Epithelial cell of prostate (primary cell): ENCODE results near the gene GRIA1.

Experiments used
- DNase-seq: peaks from one replicate; pipeline ENCODE4 v3.0.0-alpha.2; 2011; ENCODE audit warnings: low read depth, low spot score
- H3K27ac ChIP-seq: fragments of 450-650 bp; 2 replicates; pipeline ENCODE4 v1.5.1; 2017; ENCODE audit warnings: mild to moderate bottlenecking

Gene GRIA1

DNA sequence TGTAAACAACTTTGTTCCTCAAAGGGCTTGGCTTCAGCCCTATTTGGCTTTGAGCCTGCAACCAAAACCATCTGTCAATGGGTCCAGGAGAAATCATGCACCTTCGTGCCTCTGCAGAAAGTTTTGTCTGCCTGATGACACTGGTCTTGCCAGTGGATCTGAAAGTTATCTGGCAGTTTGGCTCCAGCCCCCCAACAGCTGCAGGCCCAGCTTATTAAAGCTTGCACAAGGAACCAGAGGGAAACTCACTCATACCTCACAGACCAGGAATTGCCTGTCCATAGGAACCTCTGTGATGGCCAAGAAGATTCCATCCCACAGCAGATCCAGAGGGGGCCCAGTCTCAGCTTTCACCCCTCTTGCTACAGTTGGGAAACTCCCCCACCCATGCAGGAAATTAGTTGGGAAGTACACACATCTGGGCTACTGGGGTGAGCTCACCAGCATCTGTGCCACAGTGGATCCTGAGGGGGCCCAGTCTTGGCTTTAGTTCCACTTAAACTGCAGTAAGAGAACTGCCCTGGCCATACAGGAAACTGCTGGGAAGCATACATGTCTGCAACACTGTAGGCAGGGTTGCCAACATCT is 265.5 kb downstream of the GRIA1 start:
- H3K27ac ChIP-seq: no peak overlapping the region
- no peak for DNase-seq

DNA sequence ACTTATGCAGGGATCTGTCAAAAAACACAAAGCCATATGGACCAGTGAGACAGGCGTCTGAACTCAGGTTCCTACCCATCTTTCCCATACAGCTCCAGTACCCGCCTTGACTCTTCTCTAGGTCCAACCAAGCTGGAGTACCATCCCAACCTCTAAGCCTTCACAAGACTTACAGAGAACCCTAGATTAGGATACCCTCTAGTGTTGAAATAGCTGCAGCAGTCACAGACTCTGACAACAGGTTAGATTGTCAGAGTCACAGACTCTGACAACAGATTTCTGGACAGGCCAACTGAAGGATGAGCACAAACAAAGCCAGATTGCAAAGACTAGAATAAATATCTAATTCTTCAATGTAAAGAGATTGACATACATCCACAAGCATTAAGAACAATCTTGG is 266.1 kb downstream of the GRIA1 start:
- H3K27ac ChIP-seq: no peak overlapping the region
- DNase-seq: no peak

DNA sequence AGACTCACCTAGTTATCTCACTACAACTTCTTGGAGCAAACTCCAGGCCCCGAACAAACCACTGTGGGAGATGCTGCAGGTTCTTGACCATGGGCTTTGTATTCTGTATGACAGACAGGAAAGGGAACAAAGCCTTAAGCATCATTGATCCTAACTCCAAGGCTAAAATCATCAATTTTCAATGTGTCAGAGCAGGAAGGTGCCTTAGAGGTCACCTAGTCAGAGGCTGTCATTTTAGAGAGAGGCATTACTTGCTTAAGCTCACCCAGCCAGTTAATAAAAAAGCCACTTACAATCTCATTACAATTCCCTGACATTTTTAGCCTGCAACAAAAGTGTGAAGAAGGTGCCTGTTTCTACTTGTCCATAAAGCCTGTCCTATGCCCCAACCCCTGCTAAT is 275.5 kb downstream of the GRIA1 start:
- H3K27ac ChIP-seq: no peak overlapping the region
- DNase-seq: no peak

DNA sequence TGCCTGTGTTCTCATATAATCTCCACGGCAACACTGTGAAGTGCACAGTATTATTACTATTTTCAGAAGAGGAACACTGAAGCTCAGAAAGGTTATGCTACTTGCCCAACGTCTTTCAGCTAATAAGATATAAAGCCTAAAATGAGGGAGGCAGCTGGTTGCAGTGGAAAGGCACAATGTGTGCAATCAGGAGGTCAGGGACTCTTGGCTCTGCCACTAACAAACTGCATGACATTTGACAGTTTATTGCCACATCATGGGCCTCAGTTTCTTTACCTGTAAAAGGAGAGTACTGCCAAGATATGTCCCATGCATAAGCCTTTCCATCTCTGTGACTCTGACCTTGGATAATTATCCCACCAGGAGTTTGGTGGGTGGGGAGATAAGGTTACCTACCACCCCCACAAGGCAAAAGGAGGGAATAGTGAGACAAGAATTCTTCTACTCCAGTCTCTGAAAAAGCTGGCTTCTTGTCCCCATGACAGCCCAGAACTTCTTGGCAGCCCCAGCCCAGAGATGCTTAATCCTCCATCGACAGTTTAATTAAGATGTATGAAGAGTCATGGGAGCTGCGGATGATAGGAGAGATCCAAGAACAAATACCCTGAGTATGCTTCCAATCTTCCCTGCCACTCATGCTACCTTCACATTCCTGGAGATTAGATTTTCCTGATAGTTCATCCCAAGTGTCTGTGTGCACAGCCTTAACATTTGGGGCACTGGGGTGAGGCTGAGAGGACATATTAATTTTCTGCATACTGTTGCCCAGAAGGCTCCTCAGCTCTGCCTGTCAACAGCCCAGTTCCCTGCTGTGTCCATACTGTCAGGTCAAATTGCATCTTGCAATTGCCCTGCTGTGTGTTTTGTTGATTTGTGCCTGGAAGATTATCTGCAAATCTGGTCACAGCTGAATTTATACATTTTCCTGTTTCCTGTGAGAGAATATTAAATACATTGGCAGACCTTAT is 277.0 kb downstream of the GRIA1 start:
- no peak for DNase-seq
- no peak overlapping the region for H3K27ac ChIP-seq

DNA sequence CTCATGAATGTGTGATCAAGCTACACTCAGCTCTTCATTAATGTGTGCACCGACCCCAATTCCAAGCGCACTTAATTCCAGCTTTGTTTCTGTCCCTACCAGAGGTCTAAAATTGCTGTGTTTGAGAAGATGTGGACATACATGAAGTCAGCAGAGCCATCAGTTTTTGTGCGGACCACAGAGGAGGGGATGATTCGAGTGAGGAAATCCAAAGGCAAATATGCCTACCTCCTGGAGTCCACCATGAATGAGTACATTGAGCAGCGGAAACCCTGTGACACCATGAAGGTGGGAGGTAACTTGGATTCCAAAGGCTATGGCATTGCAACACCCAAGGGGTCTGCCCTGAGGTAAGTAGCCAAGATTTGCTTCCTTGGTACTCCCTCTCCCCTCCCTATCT is 279.6 kb downstream of the GRIA1 start:
- H3K27ac ChIP-seq: no peak overlapping the region
- no peak for DNase-seq

DNA sequence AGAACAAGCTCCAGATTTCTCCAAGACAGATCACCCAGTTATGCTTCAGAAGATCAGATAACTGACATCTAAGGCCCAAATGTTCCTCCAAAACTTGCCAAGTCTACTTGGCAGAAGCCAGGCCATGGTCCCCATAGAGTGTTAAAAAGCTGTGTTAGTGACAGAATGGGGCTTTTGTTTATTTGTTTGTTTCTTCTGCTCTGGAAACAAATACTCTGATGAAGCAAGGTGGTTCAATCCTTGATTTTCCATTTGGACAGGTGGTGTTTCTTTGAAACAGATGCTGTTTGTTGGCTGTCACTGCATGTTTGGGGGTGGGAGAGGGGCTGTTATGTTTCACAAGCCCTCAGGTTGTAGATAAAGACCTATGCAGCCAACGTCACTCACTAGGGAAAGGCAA is 284.2 kb downstream of the GRIA1 start:
- DNase-seq: no peak
- H3K27ac ChIP-seq: no peak overlapping the region

DNA sequence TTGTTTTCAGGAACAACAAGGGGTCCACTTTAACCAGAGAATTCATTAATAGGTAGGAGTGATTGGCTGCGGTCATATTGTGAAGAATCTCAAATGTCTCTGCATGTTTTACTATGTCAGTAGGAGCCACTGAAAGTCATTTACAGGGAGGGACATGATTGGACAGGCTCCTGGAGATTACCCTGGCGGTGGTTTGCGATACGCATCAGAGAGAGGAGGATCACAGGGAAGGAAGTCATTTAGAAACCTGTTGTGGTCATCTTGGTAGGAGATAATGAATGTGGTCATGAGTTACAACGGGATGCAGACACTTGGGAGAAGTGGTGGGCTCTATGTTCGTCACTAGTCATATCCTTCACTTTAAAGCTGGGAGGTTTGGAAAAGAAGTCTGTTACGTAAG is 285.5 kb downstream of the GRIA1 start:
- no peak for DNase-seq
- no peak overlapping the region for H3K27ac ChIP-seq

DNA sequence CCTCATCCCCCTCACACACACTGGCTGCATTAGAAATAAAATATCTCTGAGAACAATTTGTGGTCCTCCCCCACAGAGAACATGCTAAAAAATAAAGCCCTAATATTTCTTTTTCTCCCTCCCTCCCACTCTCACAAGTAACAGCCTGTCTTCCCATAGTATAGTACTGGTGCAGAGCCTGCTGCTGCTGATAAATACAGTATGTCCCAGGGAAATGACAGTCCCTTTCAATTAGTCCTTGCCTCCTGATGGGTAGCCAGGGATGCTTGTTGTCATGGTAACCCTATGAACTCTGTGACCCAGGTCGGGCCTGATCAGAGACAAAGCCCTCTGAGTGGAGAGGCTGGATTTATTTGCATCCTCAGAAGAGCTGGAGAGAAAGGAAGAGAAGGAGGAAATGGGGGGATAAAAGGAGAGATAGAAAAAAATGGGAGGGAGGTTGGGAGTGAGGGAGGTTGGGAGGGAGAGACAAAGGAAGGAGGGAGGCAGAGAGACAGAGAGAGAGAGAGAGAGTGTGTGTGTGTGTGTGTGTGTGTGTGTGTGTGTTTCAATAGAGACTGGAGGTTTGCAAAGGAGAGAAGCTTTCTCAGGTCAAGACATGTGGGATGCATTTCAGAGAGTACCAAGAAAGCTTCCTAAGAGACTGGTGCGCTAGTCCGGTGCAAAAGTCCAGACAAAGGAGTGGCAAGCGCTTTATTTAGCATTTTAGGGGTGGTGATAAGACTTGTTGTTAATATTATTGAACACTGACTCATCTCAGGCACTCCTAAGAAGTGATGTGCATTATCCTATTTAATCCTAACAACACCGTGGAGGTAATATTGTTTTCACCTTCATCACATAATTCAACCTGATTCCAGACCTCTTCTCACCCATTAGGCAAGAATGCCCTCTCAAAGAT is 287.5 kb downstream of the GRIA1 start:
- no peak for DNase-seq

DNA sequence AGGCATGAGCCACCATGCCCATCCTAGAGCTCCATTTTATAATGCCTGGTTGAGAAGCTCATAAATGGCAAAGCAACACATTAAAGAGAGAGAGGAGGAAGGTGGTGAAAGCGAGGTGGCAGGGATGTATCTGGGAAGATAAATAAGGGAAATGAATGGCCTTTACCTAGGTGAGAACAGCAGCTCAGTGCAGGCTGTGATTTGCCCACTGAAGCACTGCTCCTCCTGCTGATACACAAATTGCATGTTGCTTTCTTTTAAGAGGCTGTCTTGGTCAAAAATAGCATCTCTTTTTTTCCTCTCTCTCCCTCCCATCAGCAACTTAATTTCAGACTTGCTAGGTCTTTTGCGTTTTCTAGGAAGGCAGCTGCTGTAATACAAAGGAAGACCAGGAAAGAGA is 289.4 kb downstream of the GRIA1 start:
- no peak overlapping the region for H3K27ac ChIP-seq
- no peak for DNase-seq

More for the DNA sequence above, 287.5 kb downstream of the GRIA1 start:
- H3K27ac ChIP-seq: no peak overlapping the region

DNA sequence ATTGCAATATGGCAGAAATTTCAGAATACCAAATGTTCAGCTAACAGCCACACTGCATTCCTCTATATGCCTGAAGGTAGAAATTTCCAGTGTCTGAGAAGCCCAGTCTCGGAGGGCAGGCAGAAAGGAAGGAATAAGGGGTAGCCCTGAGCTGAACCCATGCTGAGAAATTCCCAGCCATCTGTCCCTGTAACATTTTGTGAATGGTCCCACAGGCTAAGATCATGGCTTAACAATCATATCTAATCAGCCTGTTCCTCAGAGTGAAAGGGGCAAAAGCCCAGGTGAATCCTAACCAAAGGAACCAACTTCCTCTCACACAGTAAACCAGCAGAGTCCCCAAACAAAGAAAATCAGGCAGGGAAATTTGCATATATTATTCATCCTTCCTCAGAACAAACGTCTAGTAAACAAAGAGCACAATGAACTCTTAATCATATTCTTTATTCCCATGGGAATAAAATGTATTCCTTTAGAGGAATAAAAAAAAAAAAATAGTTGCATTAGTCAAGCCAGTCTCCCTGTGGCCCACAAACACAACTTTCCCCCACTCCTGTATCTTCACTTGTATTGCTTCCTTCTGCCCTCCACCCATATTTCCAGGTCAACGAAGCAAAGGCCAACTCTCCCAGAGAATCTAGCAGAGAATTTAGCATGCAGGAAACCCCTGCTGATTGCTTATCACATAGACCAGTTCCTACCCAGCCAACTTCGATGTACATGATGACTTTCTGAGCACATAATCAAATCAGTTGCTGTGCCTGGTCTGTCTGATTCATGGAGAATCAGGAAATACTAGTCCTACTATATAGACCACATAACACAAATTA is 290.6 kb downstream of the GRIA1 start:
- no peak overlapping the region for H3K27ac ChIP-seq
- no peak for DNase-seq

DNA sequence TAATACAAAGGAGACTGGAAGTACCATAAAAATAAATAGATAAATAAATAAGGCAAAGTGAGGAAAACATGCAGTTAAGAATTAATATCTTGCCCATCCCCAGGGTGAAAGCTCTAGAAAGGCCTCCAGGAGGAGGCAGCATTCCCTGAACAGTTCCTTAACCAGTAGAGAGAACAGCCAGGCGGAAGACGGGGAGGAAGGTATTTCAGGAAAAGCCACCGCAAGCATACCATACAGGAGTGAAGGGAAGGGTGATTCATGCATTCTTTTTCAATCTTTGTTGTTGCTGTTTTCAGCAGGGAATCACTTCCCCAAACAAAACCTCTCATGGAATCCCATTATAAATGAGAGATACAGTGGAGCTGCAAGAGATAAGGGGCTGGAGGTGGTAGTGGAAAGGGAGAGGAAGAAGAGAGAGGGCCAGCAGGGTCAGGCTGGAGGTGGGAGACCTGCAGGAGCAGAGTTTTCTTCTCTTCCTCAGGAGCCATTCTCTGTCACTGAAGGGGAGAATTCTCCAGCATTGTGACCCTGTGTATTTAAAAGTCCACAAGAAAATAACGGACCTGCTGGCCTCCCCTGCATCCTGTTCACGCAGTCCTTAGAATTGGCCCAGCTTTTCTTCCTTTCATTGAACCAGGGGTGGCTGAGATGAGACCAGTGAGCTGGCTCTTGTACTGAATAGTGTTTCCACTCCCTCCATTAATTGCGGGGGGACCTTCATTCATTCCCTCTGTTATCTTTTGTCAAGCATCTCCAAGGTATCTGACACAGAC is 292.3 kb downstream of the GRIA1 start:
- no peak for DNase-seq
- H3K27ac ChIP-seq: no peak overlapping the region

DNA sequence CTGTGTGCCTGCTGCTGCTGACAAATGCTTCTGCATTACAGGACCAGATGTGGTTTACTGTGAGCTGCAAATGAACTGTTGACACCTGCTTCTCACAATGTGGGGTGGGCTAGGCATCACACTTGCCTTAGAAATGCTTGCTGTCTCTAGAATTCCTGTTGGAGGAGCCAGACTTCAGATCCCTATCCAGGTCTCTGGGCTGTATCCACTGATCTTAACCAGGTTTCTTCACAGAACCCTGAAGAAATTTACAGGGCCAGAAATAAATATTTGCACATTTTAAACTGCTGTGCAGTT is 292.8 kb downstream of the GRIA1 start:
- DNase-seq: no peak
- no peak overlapping the region for H3K27ac ChIP-seq

DNA sequence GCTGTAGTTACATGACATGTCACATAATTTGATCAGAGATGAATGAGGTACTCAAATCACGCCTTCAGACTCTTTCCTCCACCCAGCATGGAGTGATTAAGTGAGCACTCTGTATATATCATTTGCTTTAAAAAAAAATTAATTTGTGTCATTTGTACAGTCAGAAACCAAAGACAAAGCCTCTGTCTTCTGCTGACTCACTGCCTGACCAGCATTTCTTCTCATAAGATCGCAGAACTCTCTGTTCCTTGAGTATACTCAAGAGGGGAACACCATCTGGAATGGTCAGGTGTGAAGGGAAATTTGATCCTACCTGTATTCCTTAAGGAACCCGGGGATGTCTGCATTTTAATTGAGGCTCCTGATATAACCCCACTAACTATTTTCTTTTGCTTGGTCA is 293.8 kb downstream of the GRIA1 start:
- no peak overlapping the region for H3K27ac ChIP-seq

DNA sequence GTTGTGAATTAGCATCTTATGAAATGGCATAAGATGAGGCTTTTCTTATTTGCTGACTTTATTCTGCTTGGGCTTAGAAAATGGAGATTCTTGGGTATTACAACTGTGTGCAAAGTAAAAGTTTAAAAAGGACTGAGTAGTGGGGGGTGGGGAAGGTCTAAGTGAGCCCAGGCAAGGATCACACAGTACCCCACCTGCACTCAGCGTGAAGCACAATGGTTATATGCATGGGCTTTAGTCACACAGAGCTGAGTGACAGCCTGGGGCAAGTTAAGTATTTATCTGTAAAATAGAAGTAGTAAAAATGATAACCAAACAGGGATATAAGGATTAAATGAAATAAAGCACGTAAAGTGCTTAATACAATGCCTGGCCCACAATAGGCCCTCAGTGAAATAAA is 300.9 kb downstream of the GRIA1 start:
- no peak overlapping the region for H3K27ac ChIP-seq
- DNase-seq: no peak

More for the DNA sequence above, 293.8 kb downstream of the GRIA1 start:
- no peak for DNase-seq

DNA sequence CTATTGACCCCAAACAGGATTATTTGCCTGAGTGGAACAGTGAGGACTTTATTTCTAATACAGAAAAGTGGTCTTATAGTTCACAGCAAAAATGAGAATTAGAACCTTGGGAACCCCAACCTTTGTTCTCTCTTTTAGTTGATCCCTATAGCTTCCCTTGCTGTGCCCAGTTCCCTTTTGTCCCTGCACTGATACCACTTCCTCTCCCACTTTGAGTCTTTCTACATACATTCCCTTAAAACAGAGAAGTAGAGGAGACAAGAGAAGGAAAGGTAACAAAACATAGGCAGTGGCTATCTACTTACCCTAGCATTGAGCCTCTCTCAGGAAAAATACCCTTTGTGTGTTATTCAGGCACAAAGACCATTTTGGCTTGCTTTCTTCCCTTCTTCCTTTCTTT is 301.8 kb downstream of the GRIA1 start:
- H3K27ac ChIP-seq: no peak overlapping the region

DNA sequence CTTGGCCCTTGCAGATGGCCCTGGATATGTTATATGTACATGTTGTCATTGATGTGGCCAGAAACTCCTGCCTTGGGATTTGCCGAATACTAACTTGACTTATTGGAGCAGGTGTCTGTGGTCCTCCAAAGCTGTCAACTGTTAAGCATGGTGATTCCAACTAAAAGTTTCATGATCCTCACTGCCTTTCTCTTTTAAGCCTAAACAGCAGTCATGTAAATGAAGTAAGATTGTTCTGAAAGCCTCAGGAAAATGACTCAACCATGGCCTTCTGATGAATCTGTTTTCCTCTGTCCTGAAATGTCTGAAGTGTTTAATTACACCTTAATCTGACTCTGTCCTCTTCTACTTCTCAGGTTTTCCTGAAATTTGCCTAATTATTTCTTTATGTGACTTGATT is 303.2 kb downstream of the GRIA1 start:
- H3K27ac ChIP-seq: no peak overlapping the region
- DNase-seq: no peak

More for the DNA sequence above, 301.8 kb downstream of the GRIA1 start:
- DNase-seq: no peak

DNA sequence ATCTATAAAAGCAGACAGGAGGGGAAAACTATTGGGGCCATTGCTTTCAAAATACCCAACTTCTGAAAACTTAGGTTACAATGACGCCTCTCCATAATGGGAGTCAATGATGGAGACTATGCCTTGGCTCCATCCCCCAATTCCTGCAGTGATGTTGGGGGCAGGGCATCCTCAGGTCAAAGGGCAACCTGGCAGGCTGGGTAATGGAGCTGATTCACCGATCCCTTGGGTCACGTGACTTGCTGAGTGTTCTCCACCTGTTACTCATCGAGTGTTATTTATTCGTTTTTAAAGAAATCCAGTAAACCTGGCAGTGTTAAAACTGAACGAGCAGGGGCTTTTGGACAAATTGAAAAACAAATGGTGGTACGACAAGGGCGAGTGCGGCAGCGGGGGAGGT is 303.9 kb downstream of the GRIA1 start:
- DNase-seq: no peak
- no peak overlapping the region for H3K27ac ChIP-seq

DNA sequence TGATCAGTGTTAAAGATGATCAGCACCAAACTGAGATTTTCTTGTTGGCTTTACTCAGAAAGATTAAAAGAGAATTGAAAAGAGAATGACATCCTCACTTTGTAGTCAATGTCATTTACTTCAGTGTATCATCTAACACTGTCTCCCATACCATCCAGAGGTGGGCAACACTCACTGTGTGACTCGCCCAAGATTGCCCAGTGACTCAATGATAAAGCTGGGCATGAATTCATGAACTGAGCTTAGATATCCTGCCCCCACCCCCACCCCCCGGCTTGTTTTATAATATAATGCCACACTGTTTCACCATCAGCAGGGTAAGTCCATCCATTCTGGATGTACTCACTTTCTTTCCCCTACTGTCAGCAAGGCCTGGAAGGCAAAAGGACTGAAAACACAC is 306.1 kb downstream of the GRIA1 start:
- no peak overlapping the region for H3K27ac ChIP-seq
- no peak for DNase-seq

DNA sequence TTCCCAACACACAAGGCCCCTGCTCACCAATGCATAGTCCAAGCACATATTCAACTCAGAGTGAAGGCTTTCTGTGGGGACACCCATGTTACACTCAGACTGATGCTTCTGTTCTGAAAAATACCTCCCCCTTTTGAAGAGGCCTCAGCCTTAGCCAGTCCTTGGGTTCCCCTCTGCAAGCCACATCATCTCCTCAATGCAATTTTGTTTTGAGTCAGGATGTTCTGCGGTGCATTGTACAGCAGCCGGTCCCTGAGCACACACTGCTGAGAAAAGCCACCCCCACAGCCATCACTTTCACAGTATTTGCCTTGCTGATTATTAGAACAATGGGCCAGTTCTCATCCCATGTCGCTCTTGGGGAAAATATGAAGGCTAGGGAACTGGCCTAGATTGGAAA is 307.0 kb downstream of the GRIA1 start:
- H3K27ac ChIP-seq: no peak overlapping the region
- no peak for DNase-seq
